ENCODE results near the gene CDC45.
A peak's percentile ranks its signal among the peaks of the same experiment; 100 is the strongest.

The CDC45 gene

DNA sequence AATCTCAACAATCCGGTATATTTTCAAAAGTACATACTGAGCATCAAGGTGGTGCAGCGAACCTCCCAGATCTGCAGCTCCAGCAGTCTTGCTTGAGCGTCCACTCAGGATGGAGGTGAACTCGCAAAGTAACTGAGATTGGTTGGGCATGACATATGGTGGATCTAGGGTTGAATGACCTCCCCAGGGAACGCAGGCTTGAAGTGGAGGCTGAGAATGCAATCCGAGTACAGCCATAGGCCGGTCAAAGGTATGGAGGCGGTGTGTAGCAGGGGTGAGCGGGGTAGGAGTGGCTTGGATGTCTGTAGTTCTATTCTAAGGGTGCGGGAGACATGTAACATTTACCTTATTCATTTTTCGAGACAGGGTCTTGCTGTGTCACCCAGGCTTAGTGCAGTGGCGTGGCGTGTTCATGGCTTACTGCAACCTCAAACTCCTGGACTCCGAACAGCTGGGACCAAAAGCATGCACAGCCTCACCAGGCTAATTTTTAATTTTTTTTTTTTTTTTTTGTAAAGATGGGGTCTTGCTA is 31.6 kb upstream of the CDC45 start:
- peak; percentile 90 to 97 for DNase-seq

DNA sequence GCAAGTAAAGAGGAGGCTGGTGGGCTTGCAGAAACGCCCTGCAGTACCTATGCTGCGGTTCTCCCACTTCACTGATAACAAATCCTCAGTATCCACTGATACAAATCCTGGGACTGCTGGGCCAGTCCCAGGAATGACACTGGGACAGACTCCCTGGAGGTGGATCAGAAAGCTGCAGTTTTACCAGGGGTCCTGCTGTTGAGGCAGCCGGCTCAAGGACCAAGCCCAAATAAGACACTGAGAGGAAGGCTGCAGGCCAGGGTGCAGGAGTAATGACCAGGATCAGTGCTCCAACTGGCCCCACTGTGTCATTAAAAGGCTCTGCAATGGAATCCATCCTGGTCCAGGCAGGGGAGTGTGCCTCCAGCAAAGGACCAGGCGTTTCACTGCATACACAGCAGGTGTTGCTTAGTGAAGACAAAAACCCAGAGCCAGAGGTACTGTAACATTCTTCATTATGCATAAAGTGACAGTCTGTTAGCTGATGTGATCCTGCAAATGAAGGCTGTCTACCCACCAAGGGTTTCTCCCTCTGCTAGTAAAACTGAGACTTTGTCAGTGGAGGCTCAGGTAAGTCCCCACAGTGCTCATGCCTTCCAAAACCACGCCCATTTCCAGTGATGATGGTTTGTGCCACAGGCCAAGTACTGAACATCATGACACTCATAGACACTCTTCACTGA is 30.8 kb upstream of the CDC45 start:
- DNase-seq = no peak

DNA sequence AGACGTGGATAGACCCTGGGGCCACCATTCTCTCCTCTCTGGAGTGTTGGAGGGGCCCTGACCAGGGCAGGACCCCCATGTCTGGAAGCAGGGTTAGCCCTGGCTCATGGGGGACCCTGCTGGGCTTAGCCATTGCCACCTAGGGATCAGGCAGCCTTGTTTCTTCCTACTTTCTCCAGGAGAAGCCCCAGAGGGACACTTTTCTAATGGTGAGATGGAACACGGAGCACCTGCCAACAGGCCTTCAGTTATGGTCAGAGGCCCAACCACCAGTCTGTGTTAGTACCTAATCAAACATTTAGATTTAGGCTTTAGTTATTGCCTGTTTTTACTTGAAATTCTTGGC is 30.3 kb upstream of the CDC45 start:
- DNase-seq = no peak

DNA sequence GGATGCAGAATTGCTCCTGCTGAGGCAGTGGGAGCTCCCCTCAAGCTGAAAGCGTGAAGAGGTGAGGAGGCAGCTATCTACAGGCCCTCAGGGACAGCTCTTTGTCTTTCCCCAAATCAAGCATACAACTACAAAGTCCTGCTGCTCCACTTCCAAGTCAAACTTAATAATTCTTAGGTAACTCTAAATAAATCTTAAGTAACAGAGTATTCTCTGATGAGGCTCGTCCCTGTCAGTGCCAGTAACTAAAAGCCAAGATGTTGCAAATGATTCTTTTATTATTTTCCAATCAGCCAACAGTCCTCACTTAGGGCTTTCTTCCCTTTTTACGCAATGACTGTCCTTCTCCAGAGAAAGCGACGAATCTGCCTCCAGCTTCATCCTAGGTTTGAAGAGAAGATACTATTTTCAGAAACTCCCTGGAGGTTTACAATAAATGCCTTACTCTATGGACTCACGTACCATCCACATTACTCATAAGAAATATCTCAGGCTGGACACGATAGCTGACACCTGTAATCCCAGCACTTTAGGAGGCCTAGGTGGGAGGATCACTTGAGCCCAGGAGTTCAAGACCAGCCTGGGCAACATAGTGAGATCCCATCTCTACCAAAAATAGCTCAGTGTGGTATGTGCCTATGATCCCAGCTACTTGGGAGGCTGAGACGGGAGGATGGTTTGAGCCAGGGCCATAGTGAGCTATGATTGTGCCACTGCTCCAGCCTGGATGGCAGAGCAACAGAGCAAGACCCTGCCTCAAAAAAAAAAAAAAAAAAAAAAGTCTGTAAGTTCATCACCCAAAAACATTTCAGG is 29.2 kb upstream of the CDC45 start:
- no peak for DNase-seq

DNA sequence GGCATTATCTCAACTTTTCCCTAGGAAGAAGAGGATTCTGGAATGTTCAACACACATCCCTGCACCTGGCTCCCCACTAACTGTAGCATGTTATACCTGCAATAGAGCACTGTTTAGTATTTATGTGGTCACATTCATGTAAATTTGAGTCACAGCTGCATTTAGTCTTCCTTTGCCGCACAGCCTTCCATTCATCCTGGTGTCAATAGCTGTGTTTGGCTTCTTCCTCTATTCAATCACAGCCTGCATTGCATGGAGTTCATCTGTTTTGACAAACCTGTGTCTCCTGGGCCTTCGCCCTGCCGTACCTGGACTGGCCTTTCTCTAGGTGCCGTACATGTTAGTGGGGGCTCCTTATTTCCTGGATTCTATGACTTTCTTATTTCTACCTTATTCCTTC is 28.1 kb upstream of the CDC45 start:
- no peak for DNase-seq

DNA sequence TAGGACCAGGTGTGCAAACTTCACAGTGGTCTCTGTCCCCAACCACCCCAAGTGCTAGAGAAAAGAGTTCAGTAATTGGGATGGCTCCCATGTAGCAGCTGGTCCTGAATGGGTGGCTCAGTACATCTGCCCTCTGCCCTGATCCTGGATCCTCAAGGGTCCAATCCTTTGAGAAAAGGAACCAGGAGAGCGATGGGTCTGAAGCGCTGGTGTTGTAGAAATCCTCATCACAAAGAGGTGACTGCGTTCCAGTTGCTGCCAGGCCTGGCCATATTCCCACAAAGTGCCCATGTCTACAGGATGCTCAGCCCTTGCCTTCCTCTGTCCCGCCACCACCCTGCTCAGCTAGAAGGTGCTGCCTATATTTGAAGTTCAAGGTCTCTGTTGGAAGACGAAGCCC is 26.0 kb upstream of the CDC45 start:
- DNase-seq = no peak

DNA sequence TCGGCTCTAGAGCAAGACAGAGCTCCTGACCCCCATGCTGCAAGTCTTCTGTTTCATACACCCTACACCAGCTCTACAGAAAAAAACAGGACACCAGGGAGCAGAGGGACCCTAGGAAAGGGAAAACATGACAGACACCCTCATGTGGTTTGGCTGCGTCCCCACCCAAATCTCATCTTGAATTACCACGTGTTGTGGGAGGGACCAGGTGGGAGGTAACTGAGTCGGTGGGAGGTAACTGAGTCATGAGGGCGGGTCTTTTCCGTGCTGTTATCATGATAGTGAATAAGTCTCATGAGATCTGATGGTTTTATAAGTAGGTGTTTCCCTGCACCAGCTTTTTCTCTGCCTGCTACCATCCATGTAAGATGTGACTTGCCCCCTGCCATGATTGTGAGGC is 25.6 kb upstream of the CDC45 start:
- DNase-seq = no peak

DNA sequence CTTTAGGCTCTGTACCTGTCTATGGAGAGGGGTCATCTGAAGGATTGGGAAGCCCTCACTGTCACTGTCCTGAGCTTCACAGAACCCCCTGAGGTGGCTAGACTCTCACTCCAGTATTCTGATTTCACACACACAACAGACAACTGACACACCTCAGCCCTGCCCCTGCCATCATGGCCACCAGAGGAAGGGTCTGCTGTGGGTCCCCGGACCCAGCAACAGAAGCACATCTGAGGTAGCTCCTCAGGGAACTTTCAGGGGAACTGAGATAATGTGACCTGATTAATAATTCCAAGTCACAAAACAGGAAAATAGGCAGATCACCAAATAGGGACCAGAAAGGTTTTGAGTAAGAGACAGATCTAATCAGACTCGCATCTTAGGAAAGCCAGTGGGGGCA is 24.7 kb upstream of the CDC45 start:
- DNase-seq = no peak

DNA sequence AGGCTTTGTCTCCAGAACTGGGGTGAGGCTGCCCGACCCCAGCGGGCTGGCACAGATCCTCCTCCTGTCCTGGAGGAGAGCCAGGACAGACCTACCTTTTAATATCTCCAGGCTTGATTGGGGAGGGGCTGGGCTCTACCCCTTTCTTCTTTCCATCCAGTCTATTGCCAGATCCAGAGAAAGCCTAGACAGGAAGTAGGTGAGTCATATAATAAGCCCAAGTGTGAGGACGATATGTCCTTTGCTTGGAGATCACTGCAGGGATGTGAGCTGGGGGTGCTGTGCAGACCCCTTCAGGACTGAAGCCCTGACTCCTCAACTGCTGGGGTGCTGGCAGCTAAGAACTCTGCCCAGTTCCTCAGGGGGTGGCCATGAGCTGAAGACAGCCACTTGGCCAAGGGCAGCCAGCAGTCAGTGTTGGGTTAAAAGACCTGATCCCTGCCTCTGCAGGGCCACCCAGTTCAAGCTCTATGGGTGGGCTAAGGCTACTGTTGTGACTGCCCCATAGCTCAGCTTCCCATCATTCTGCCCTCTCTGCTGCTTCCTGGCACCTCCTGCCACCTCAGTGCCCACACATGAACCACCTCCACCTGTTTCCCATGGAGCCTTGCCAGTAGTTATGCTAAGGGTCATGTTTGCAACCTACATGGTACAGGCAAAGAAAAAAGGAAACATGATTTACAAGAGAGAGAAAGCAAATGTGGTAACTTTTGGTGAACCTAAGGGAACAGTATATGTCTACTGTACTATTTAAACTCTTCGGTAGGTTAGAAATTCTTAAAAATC is 23.9 kb upstream of the CDC45 start:
- DNase-seq = no peak

DNA sequence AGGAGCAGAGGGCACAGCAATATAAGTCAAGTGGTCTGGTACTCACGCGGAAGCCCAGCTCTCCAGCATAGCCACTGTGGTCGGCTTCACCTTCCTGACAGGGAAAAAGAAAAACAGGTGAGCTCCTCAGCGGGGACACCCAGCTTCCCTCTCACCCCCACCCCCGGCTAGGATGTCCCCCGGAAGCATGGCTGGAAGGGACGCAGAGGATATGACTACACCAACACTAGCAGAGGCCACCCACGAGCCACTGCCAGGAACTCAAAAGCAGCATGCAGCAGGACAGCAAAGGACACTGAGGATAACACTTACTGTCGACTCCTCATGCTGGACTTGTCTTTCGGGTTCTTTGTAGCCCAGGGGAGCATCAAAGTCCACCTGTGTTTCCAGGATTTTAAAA is 23.2 kb upstream of the CDC45 start:
- DNase-seq = no peak

DNA sequence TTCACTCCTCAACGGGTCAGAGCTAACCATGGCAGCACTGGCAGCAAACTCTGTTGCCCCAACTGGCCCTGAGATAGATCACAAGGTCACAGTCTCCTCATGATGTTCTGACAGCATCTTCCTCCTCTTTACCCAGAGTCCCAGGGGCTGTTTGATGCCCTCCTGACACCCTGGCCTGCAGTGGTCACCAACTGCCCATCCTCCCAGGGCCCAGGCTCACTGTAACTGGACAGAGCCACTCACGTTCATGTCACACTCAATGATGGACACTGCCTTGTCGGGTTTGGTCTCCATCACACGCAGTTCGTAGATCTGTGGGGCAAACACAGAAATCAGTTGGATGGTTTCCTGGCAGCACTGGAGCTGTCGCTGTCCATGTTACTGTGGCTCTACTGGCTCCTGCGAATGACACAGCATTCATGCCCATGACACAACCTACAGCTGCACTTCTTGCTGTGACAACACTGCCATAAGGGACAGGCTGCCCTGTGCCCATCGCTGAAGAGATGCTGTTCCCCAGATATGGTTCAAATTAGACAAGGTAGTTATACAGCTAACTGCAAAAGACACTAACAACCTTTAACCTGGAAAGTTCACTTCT is 21.8 kb upstream of the CDC45 start:
- no peak for DNase-seq

DNA sequence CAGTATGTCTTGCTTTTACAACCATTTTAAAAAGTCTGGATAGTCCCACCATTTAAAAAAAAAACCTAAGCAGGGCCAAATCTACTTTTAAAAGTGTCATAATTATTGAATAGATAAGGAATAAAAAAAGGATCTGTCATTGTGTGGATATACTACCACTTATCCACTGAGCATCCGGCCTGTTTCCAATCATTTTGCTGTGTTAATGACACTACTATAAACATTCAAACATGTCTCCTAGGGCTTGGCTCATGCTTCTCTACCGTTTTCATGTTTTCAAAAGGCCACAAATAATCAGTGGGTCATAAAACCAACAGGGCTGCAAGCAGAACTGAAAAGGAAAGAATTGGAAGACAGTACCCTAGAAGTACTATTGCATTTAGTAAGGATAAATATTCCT is 19.7 kb upstream of the CDC45 start:
- DNase-seq = no peak

DNA sequence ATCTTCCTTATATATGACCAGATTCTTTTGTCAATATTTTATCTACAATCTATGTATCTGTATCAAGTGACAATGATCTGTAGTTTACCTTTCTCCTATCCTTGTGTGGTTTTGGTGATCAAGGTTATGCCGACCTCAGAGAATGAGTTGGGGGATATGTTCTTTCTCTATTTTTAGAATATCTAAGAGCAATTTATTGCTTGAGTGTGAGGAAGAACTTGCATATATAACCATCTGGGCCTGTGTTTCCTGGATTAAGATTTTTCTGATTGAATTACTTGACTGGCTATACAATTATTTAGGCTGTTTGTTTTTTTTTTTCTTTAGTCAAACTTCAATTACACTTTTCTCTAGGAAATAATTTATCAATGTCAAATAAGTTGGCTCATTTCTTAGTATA is 18.2 kb upstream of the CDC45 start:
- DNase-seq = no peak

DNA sequence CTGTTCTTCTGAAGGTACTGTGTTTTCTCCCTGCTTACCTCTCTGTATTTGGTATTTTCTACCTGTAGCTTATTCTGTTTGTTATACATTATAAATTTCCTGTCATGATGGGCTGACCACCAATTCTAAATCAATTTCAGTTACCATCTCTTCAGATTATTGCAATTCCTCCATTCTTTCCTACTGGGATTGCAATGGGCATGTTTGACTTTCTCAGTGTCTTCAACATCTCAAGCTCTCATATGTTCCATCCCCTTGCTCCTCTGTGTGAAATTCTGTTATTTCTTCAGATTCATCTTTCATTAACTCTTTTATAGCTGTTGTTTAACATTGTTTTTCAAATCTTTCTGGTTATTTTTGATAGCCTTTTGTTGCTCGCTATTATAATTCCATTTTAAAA is 16.7 kb upstream of the CDC45 start:
- DNase-seq = no peak

DNA sequence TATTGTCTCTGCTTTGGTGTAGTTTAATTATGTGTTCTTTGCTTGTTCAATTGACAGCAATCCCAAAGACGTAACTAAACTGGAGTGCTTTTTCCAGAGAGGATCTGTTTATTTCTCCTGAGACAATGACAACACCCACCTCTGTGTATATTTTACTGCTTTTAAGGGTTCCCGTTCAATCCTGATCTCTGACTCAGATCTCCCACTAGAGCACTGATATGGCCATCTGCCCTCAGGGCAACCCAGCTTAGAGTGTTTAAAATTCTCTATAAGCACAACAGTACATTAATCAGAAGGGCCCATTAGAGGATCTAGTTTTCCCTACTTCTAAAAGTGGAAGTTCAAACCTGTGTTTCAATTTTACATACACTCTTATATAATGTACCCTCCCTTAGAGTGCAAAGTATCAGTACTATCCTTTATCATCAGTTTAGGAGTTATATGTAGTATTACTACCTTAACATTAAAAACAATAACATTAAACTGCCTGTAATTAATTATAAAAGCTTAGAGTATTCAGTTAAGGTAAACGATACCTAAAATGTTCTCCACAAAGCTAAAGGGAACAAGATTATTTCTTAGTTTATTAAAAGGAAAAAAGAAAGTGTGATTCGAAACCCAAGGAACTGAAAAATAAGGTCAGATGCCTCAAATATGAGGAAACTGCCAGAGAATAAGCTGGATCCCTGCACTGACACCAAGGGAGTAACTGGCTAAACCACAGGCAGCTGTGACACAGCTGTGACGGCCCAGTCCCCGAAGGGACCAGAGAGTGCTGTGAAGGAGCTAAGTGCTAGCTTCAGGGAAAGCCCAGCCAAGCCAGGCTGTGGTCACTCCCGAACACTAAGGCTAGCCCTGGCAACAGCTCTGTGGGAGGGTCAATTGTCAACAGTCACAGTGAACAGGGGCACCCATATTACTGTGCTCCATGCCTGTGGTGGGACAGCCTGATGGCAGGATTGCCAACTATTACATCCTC is 15.9 kb upstream of the CDC45 start:
- DNase-seq = no peak

DNA sequence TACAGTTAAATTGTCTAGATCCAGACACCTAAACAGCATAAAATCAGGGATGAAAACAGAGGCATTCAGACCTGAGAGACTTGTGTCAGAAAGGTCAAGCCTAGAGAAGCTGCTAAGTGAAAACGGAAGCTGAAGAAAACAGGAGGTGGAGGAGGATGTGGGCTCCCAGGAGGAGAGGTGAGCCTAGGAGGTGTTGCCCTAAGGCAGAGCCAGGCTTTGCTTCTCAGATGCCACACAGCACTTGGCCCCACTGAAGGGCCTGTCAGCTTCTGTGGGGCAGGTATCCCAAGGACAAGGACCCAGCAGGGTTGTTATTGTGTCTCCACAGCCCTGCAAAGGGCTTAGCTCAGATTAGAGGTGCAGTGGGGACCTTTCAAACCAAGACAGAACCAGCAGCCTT is 15.2 kb upstream of the CDC45 start:
- no peak for DNase-seq

DNA sequence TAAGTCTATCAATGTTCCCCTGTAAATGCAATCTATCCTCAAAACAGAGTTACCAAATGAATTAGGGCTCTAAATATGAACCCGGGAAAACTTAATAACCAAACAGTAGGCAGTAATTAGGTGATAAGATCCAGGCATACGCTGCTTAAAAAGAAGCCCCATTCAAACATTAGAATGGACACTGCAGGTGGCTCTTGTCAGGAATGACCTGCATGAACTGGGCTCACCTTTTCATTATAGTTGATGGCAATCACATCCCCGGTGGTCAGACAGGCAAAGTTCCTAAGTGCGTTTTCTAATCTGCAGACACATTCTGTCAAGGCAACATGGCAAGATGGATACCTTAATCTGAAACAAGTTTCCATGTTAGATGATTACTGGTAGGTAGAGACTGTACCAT is 14.7 kb upstream of the CDC45 start:
- DNase-seq = no peak

DNA sequence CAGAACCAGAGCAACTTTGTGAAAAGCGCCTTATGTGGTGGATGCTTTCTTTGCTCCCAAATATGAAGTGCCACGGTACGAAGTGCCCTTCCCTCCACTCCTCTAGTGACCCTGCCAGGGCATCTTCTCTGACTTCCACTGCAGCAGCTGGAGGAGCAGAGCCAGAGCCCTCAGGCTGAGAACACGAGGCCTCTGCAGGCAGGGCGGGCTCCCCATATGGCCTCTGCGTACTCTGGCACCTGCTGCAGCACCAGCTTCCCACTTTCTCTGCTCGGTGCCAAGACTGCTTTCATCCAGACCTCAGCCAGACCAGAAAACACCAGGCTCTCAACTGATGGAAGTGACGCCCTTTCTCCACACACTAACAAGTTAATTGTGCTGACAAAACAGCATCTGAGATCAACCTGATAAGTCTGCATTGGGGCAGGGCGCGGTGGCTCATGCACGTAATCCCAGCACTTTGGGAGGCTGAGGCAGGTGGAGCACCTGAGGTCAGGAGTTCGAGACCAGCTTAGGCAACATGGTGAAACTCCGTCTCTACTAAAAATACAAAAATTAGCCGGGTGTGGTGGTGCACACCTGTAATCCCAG is 13.5 kb upstream of the CDC45 start:
- DNase-seq = no peak

DNA sequence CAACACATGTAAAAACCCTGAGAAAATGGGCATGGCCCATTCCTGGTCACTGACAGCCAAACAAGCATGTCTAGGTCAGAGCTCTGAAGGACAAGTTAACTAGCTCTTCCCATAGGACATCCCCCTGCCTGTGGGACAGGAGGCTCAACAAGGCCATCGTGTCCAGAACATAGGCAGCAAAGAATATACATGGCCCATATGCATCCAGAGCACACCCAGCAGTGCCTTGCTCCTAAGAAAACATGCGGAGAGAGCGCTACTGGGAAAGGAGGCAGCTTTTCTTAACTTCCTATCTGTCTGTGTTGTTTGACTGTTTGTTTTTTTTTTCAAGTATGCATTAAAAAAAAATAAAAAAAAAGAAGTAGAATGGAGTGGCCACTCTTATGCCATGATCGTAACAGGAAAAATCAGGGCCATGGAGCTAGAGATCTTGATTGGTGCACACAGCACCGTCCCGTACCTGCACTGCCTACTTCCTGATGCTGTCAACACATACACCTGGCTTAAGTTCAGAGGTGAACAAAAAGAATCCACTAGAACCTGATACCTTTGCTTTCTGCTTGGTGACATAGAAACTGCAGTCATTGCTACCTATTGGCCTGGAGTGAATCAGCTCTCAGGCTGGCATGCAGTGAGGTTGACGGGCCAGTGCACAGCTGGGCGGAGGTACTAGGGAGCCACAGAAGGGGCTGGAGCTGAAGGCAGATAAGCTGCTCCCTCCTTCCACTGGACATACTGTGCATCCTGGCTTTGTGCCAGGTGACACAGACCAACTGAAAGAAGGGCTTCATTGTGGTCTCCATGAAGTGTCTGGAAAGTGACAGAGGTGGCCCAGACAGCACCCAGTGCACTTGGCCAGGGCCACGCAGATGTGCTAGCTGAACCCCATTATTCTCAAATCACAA is 12.6 kb upstream of the CDC45 start:
- no peak for DNase-seq

DNA sequence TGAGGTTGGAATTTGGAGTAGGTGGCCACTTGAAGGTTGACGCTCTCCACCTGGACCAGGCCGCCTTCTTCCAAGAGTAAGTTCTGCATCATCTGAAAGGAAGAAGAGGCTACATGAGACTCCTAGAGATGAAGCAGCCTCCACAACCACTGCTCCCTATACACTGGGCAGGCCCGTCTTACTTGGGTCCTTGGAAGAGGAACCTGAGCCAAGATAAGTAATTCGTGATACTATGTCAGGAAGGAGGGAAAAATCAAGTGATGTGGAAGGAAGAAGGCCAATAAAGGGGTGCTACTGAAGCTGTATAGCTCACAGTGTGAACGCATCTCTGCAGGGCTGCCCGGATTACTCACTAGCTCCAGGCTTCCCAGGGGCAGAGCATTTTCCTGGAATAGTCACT is 11.8 kb upstream of the CDC45 start:
- DNase-seq = no peak

DNA sequence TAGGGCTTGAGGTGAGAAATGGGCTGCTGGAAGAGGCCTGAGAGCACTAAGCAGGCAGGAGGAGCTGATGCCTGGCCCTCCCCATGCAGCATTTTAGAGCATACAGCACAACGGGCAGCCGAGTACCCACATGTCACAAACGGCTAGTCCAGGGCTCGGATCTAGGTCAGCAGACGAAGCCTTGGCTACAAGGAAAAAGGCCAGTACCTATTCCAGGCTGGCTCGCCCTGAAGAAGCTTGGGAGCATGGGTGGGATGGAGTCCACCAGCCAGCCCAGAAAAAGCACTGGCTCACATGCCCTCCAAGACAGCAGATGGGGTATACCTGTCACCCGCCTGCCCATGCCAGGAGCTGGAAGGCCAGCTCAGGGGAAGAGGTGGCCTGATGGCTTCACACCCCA is 10.3 kb upstream of the CDC45 start:
- DNase-seq = no peak
